HEK293 (cell line): ENCODE results near the gene HECTD4.
A peak's percentile ranks its signal among the peaks of the same experiment; 100 is the strongest.
"Not testable (repeated sequence)": the region's sequence is repeated elsewhere in the genome, so short reads cannot be mapped to it uniquely, and the experiment has no call there.

Experiments used
- SCRT1 ChIP-seq: fragments of 450-650 bp; formaldehyde crosslinking; IDR thresholded peaks from 2 replicates; pipeline ENCODE4 v1.5.1; 2016; ENCODE audit warnings: missing biosample characterization, missing genetic modification characterization, borderline replicate concordance
- SP2 ChIP-seq: fragments of 450-650 bp; formaldehyde crosslinking; IDR thresholded peaks from 2 replicates; pipeline ENCODE4 v1.5.1; 2016; ENCODE audit warnings: missing biosample characterization, missing genetic modification characterization

DNA sequence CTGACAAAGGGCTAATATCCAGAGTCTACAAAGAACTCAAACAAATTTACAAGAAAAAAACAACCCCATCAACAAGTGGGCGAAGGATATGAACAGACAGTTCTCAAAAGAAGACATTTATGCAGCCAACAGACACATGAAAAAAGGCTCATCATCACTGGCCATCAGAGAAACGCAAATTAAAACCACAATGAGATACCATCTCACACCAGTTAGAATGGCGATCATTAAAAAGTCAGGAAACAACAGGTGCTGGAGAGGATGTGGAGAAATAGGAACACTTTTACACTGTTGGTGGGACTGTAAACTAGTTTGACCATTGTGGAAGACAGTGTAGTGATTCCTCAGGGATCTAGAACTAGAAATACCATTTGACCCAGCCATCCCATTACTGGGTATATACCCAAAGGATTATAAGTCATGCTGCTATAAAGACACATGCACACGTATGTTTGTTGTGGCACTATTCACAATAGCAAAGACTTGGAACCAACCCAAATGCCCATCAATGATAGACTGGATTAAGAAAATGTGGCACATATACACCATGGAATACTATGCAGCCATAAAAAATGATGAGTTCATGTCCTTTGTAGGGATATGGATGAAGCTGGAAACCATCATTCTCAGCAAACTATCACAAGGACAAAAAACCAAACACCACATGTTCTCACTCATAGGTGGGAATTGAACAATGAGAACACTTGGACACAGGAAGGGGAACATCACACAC is 7.9 kb upstream of the HECTD4 start:
- TF ChIP-seq SP2 (tag by site-specific recombination), result not testable (repeated sequence)
- TF ChIP-seq SCRT1 (tag by site-specific recombination), result peak; percentile 87
